ENCODE measurements around the gene IFRD1.

The IFRD1 gene

DNA sequence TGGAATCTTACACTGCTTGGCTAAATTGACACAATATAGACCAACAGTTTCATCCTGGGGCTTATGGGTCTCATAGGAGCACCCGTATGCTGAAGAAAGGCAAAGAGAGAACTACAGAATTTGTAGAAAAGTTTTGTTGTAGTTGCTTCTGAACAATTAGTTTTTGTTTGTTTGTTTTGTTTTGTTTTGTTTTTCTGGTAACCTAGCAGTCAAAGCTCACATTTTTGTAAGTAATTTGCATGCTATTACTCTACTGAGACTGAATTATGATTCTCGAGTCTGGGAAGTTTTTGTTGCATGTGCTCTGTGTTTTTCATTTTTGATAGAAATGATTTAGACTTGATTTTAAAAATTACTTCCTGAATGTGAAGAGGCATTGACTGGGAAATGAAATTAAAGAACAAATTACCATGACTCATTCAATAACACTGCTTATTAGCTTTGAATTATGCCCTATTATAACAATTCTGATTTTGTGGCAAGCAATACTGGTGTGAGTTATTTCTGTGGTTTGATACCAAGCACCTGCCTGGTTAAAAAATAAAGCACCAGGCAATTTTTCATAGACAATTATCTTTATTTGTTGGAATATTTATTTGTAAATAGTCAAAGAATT, 31.0 kb downstream of the IFRD1 start:
- H3K9ac ChIP-seq (ENCODE audit: low read length): no peak overlapping the region
- H3K27ac ChIP-seq (ENCODE audit: low read depth, low read length): peak overlapping the region; percentile 51
- no peak overlapping the region for H3K4me3 ChIP-seq (ENCODE audit: low read length)
- H3K27me3 ChIP-seq (ENCODE audit: control insufficient read depth, insufficient read depth, low read length): no peaks in the 10 kb centered on the region
- peaks cover 26% of the 10 kb centered on the region for H3K4me1 ChIP-seq (ENCODE audit: control insufficient read depth, insufficient read depth, low read length)
- H3K36me3 ChIP-seq (ENCODE audit: control insufficient read depth, insufficient read depth, low read length): peaks cover 3% of the 10 kb centered on the region

DNA sequence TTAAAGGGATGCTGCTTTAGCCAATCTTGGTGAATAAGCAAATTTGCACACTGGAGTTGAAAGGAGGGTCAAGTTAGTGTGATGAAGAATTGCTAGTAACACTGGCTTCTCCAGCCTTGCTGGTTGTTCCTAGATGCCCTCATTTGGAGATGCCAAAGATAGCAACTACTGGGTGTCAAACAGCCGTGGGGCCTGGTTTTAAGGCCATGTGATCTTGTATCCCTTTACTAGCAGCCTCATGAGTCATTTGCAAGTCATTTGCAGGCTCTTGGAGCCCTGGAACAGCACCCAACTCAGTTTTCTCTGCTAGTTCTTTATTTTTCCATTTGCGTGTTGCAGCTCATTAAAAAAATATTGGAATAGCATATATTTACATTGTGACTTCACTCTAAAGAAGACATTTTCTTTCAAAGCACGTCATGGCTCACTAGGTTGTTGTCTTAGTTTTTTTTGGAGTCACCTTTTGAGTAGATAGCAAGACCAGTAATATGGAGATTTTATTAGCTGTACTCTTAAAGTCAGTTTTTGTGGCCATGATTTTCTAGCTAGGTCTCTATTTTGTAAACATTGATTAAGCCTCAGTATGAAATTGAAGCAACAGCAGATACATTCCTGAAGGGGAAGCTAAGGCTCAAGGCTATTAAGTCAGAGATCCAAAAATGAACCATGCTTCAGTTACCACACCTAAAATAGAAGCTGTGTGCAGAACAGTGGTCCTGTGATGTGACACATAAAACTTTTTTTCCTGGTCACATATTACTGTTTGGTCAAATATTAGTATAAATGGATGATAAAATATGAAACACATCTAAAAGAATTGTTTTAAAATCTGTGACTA, 31.8 kb downstream of the IFRD1 start:
- peak overlapping the region; percentile 51 for H3K27ac ChIP-seq (ENCODE audit: low read depth, low read length)
- H3K27me3 ChIP-seq (ENCODE audit: control insufficient read depth, insufficient read depth, low read length): no peaks in the 10 kb centered on the region
- H3K4me1 ChIP-seq (ENCODE audit: control insufficient read depth, insufficient read depth, low read length): peaks cover 26% of the 10 kb centered on the region
- H3K36me3 ChIP-seq (ENCODE audit: control insufficient read depth, insufficient read depth, low read length): peaks cover 3% of the 10 kb centered on the region
- no peak overlapping the region for H3K9ac ChIP-seq (ENCODE audit: low read length)
- H3K4me3 ChIP-seq (ENCODE audit: low read length): no peak overlapping the region

DNA sequence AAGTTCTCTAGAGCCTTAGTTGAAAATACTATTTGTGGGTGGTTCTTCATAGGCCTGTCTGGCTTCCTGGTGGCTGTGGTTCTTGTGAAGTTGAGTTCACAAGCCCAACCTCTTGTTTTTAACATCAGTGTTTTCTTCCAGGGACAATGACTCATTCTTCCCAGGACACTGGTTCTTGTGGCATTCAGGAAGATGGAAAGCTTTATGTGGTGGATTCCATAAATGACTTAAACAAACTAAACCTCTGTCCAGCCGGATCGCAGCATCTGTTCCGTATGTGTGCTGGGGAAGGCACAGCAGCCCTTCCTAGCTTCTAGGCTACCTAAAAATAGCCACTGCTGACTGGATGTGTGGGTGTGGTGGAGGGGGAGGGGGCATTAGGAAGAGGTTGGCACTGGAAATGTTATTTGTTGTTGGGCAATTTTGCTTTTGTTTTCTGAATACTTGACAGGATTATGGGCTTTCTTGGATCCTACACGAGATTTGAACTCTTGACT, 34.5 kb downstream of the IFRD1 start:
- H3K27me3 ChIP-seq (ENCODE audit: control insufficient read depth, insufficient read depth, low read length): no peaks in the 10 kb centered on the region
- no peaks in the 10 kb centered on the region for H3K36me3 ChIP-seq (ENCODE audit: control insufficient read depth, insufficient read depth, low read length)
- no peak overlapping the region for H3K4me3 ChIP-seq (ENCODE audit: low read length)
- H3K27ac ChIP-seq (ENCODE audit: low read depth, low read length): peak overlapping the region; percentile 62
- H3K4me1 ChIP-seq (ENCODE audit: control insufficient read depth, insufficient read depth, low read length): peaks cover 26% of the 10 kb centered on the region
- no peak overlapping the region for H3K9ac ChIP-seq (ENCODE audit: low read length)

DNA sequence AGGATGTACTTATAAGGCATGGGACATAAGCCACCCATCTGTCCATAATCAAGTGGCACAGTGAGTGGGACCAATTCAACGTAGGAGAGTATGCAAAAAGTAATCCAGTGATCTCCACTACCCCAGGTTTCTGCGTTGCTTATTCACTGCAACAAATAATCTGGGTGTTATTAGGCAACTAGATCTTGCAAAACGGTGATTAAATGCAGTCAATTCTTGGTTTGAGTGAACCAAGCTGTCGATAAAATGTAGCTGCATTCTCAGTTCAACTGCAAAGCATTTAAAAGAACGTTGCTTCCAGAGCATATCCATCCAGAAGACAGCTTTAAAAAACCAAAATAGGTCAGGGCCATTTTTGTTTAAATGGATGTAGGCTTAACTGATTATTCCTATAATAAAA, 35.5 kb downstream of the IFRD1 start:
- Histone ChIP-seq H3K27ac (ENCODE audit: low read depth, low read length) (no peak overlapping the region), H3K4me1 (ENCODE audit: control insufficient read depth, insufficient read depth, low read length) (peaks cover 23% of the 10 kb centered on the region), H3K36me3 (ENCODE audit: control insufficient read depth, insufficient read depth, low read length) (no peaks in the 10 kb centered on the region), H3K9ac (ENCODE audit: low read length) (no peak overlapping the region), H3K4me3 (ENCODE audit: low read length) (no peak overlapping the region), H3K27me3 (ENCODE audit: control insufficient read depth, insufficient read depth, low read length) (no peaks in the 10 kb centered on the region)

DNA sequence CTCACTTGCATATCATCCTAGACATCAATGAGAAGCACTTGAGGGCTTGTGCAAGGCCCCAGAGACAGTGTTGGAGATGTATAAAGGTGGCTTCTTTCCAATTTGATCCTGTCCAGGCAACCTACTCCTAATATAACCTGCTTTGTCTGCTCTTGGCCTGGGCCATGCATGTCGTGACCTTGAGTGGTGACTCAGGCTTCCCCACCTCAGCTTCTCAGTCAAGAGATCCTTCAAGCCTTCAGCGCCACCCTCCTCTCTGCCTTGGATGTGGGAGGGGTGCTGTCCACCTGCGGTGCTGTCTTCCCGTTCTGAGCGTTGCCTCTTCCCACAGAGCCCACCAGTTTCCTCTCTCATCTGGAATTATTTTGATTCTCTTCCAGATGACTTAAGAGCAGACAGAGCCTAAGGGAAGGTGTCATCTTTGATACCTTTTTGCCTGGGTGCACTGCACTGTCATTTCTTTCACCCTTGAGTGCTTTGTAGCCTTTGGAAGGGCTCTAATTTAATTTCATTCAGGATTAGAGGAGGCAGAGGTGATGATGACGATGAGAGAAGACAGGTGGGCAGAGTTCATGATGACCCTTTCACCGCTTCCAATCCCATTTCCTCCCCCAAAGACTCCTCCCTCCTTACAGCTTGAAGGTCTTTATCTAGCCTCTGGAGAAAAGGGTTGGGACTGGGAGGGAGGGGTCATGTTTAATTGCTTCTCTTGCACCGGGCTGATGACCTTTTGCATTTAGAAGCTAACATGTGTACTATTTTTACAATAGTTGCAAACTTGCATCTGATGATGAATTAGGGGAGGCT, 37.4 kb downstream of the IFRD1 start:
- Histone ChIP-seq H3K4me3 (ENCODE audit: low read length) (no peak overlapping the region), H3K27ac (ENCODE audit: low read depth, low read length) (no peak overlapping the region), H3K4me1 (ENCODE audit: control insufficient read depth, insufficient read depth, low read length) (peaks cover 8% of the 10 kb centered on the region), H3K9ac (ENCODE audit: low read length) (no peak overlapping the region), H3K27me3 (ENCODE audit: control insufficient read depth, insufficient read depth, low read length) (no peaks in the 10 kb centered on the region), H3K36me3 (ENCODE audit: control insufficient read depth, insufficient read depth, low read length) (no peaks in the 10 kb centered on the region)

DNA sequence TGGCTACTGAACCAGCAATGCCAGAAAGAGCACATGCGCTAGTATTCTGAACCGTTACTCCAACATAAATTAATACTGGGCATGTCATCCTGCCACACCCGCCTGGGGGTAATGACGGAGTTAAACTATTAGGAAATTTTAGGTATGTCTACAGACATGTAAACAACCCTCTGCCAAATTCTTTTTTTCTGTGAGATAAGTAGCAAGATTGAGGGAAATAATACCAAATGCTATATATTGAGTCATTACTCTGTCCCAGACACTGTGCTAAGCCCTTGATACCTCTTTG, 37.9 kb downstream of the IFRD1 start:
- H3K27ac ChIP-seq (ENCODE audit: low read depth, low read length): no peak overlapping the region
- H3K27me3 ChIP-seq (ENCODE audit: control insufficient read depth, insufficient read depth, low read length): no peaks in the 10 kb centered on the region
- H3K9ac ChIP-seq (ENCODE audit: low read length): no peak overlapping the region
- H3K4me1 ChIP-seq (ENCODE audit: control insufficient read depth, insufficient read depth, low read length): peaks cover 6% of the 10 kb centered on the region
- H3K36me3 ChIP-seq (ENCODE audit: control insufficient read depth, insufficient read depth, low read length): no peaks in the 10 kb centered on the region
- no peak overlapping the region for H3K4me3 ChIP-seq (ENCODE audit: low read length)

DNA sequence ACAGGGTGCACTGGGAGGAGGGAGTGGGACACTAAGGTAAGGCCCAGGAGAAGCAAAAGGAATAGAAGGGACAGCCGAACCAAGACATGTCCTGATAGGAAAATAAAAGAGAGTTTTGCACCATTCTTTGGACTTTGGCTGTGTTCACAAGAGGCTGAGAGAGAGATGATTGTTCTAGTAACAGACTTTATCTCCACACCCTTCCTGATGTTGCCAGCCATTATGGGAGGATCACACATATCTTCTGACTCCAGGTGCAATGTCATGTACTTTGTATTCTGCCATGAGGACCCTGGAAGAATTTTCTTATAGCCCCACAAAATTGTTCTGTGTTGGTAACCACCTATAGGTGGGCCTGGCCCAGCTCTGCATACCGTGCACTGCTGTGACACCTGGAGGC, 41.9 kb downstream of the IFRD1 start:
- Histone ChIP-seq H3K9ac (ENCODE audit: low read length) (no peak overlapping the region), H3K36me3 (ENCODE audit: control insufficient read depth, insufficient read depth, low read length) (no peaks in the 10 kb centered on the region), H3K27me3 (ENCODE audit: control insufficient read depth, insufficient read depth, low read length) (no peaks in the 10 kb centered on the region), H3K4me1 (ENCODE audit: control insufficient read depth, insufficient read depth, low read length) (no peaks in the 10 kb centered on the region), H3K4me3 (ENCODE audit: low read length) (no peak overlapping the region), H3K27ac (ENCODE audit: low read depth, low read length) (no peak overlapping the region)

DNA sequence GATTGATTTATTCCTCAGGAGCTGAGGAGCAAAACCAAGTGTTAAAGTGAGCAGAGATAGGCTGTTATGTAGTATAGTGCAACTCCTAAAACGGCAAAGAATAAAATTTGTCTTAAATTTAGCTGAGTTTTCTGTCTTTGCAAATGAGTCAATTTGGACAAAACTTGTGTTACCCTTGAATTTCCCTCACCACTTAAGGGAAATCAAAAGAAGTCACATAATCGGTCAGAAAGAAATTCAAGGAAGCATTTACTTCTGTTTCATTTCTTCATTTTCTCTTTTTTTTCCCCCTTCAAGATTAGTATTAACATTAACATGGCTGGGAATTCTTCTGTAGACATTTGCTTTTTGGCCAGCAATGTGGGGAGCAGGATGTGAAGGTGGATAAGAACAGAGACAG, 44.4 kb downstream of the IFRD1 start:
- no peak overlapping the region for H3K9ac ChIP-seq (ENCODE audit: low read length)
- H3K4me1 ChIP-seq (ENCODE audit: control insufficient read depth, insufficient read depth, low read length): no peaks in the 10 kb centered on the region
- H3K36me3 ChIP-seq (ENCODE audit: control insufficient read depth, insufficient read depth, low read length): no peaks in the 10 kb centered on the region
- no peak overlapping the region for H3K27ac ChIP-seq (ENCODE audit: low read depth, low read length)
- H3K27me3 ChIP-seq (ENCODE audit: control insufficient read depth, insufficient read depth, low read length): no peaks in the 10 kb centered on the region
- no peak overlapping the region for H3K4me3 ChIP-seq (ENCODE audit: low read length)

DNA sequence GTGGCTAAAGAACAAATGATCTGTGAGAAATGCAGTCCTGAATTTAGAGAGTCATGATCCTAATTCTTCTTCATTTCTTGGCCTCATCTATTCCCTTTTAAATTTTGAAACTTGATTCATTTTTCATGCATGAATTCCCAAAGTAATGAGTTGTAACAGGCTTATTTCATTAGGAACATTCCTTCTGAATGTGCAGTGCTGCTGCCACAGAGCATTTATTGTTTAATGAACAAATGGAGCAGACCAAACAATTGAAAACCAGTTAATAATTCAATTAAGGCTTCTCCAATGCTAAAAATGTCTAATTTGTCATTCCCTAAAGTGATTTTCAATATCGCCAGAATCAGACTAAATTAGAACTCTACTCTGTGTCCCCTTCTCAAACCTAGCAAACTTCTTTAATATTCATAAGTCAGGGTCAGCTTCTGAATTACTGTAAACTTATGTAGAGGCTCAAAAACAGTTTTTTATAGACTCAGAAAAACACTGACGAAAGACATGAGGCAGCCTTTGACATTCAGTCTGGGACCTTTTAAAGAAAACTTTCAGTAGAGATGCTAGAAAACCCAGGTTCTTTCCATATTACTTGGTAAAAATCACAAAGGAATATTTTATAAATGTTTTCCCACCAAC, 45.0 kb downstream of the IFRD1 start:
- Histone ChIP-seq H3K36me3 (ENCODE audit: control insufficient read depth, insufficient read depth, low read length) (no peaks in the 10 kb centered on the region), H3K27ac (ENCODE audit: low read depth, low read length) (no peak overlapping the region), H3K27me3 (ENCODE audit: control insufficient read depth, insufficient read depth, low read length) (no peaks in the 10 kb centered on the region), H3K4me3 (ENCODE audit: low read length) (no peak overlapping the region), H3K4me1 (ENCODE audit: control insufficient read depth, insufficient read depth, low read length) (no peaks in the 10 kb centered on the region), H3K9ac (ENCODE audit: low read length) (no peak overlapping the region)

DNA sequence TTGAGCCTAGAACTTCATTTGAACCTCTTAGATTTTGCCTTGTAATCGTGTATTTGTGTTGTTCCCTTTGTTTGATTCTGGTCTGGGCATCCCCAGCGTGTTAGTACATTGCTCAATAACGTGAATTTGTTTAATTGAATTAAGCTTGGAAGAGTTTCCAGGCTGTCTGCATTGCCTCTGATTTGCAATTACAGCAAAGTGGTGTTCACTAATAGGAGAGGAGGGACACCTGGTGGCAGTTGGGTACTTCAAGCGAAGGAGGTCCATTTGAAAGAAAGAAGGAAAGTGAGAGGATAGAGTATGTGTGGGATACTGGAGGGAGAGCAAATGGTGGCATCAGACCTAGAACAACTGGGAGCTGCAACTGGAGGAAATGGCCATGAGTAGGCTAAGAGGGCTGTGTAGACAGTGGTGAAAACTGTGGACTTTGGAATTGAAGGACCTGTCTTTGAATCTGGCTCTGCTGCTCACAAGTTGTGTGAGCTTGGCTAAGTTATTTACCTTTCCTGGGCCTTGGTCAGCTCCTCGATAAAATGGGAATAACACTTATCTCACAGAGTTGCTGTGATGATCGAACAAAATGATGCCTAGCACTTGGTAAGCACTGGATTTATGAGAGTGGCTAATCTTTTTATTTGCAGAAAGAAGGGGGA, 45.7 kb downstream of the IFRD1 start:
- H3K4me1 ChIP-seq (ENCODE audit: control insufficient read depth, insufficient read depth, low read length): no peaks in the 10 kb centered on the region
- no peak overlapping the region for H3K27ac ChIP-seq (ENCODE audit: low read depth, low read length)
- no peaks in the 10 kb centered on the region for H3K27me3 ChIP-seq (ENCODE audit: control insufficient read depth, insufficient read depth, low read length)
- no peak overlapping the region for H3K9ac ChIP-seq (ENCODE audit: low read length)
- no peak overlapping the region for H3K4me3 ChIP-seq (ENCODE audit: low read length)
- no peaks in the 10 kb centered on the region for H3K36me3 ChIP-seq (ENCODE audit: control insufficient read depth, insufficient read depth, low read length)

DNA sequence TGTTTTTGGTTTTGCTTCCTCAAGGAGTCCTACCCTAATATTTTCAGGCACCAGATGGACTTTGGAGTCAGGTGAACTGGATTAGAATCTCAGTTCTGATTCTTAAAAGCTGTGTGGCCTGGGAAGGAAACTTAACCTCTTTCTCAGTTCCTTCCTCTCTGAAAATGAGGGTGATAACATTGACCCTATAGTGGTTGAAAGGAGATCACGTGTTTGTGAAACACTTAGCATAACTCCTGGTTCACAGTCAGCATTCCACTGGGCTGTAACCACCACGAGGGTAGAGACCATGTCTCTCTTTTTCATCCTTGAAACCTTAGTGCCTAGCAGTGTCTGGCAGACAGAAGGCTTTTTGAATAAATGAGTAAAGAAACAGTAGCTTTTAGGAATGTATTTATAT, 47.2 kb downstream of the IFRD1 start:
- H3K36me3 ChIP-seq (ENCODE audit: control insufficient read depth, insufficient read depth, low read length): no peaks in the 10 kb centered on the region
- H3K4me1 ChIP-seq (ENCODE audit: control insufficient read depth, insufficient read depth, low read length): peaks cover 5% of the 10 kb centered on the region
- H3K9ac ChIP-seq (ENCODE audit: low read length): no peak overlapping the region
- H3K27ac ChIP-seq (ENCODE audit: low read depth, low read length): no peak overlapping the region
- no peak overlapping the region for H3K4me3 ChIP-seq (ENCODE audit: low read length)
- no peaks in the 10 kb centered on the region for H3K27me3 ChIP-seq (ENCODE audit: control insufficient read depth, insufficient read depth, low read length)

DNA sequence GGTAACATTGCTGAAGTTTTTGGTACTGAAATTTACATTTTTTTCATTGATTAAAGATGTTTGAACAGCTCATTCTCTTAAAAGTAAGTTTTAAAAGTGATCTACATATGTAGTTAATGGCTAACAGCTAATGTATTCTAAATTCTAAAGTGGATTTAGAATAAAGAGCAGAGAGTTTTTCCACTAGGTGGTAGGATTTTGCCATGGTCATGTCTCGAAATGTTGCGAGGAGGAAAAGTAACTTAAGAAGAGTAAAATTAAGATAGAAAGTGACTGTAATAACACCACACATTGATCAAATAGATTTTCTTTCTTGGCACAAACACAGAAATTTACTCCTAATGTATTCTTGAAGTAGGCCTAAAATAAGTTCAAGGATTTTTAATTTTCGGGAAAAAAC, 50.4 kb downstream of the IFRD1 start:
- Histone ChIP-seq H3K27me3 (ENCODE audit: control insufficient read depth, insufficient read depth, low read length) (no peaks in the 10 kb centered on the region), H3K36me3 (ENCODE audit: control insufficient read depth, insufficient read depth, low read length) (no peaks in the 10 kb centered on the region), H3K4me1 (ENCODE audit: control insufficient read depth, insufficient read depth, low read length) (peaks cover 5% of the 10 kb centered on the region), H3K27ac (ENCODE audit: low read depth, low read length) (no peak overlapping the region), H3K9ac (ENCODE audit: low read length) (no peak overlapping the region), H3K4me3 (ENCODE audit: low read length) (no peak overlapping the region)

All from rectal smooth muscle tissue (tissue), 1 donor.